GF-D8 (cell line): ENCODE measurements around the gene POU6F2.

ENCODE experiments used
- DNase-seq: peaks from one replicate; lab custom pipeline; 2025; lab: John Stamatoyannopoulos, UW

POU6F2 gene

GRCh38 chr7:39446546-39446945 lies 468.8 kb downstream of the POU6F2 start:
- DNase-seq, result no peak

GRCh38 chr7:39451901-39452300 lies 474.2 kb downstream of the POU6F2 start:
- no peak for DNase-seq

- peak; percentile 8 for DNase-seq
Observed at GRCh38 chr7:39453743-39454355, 476.1 kb downstream of the POU6F2 start.

- DNase-seq, result no peak
Observed at GRCh38 chr7:39458061-39458745, 480.5 kb downstream of the POU6F2 start.

GRCh38 chr7:39459636-39460035 lies 481.9 kb downstream of the POU6F2 start:
- DNase-seq, result no peak

- DNase-seq, result no peak
Observed at GRCh38 chr7:39460486-39460885, 482.8 kb downstream of the POU6F2 start.

GRCh38 chr7:39461263-39461820 lies 483.6 kb downstream of the POU6F2 start:
- no peak for DNase-seq

- no peak for DNase-seq
Observed at GRCh38 chr7:39463252-39463651, 485.5 kb downstream of the POU6F2 start.

- no peak for DNase-seq
Observed at GRCh38 chr7:39464350-39465054, 486.8 kb downstream of the POU6F2 start.

GRCh38 chr7:39465055-39465929 lies 487.6 kb downstream of the POU6F2 start:
- peak; percentile 13 for DNase-seq

GRCh38 chr7:39468261-39468660 lies 490.6 kb downstream of the POU6F2 start:
- no peak for DNase-seq

GRCh38 chr7:39468808-39469374 lies 491.2 kb downstream of the POU6F2 start:
- DNase-seq, result no peak

GRCh38 chr7:39480901-39481300 lies 503.2 kb downstream of the POU6F2 start:
- DNase-seq, result no peak

- DNase-seq, result no peak
Observed at GRCh38 chr7:39488467-39489393, 511.0 kb downstream of the POU6F2 start.

- no peak for DNase-seq
Observed at GRCh38 chr7:39490296-39490695, 512.6 kb downstream of the POU6F2 start.

- DNase-seq, result no peak
Observed at GRCh38 chr7:39493934-39494333, 516.2 kb downstream of the POU6F2 start.

- no peak for DNase-seq
Observed at GRCh38 chr7:39501358-39501757, 523.6 kb downstream of the POU6F2 start.

GRCh38 chr7:39504963-39505362 lies 527.3 kb downstream of the POU6F2 start:
- no peak for DNase-seq

GRCh38 chr7:39507866-39508551 lies 530.3 kb downstream of the POU6F2 start:
- DNase-seq, result peak; percentile 43

GRCh38 chr7:39509436-39509835 lies 531.7 kb downstream of the POU6F2 start:
- DNase-seq, result no peak
